Naive B cell (primary cell): ENCODE measurements around the gene SP5. TPM values are rescaled to one million over a fixed set of nuclear protein-coding genes. Genes with fewer than 3 reads are reported as not detected.
"Not testable (repeated sequence)": the region's sequence is repeated elsewhere in the genome, so short reads cannot be mapped to it uniquely, and the experiment has no call there.

Experiments
- ATAC-seq, 2 donors: fragments of 150-1000 bp; cut with Tn5 transposase; 2 replicates each; pipeline ENCODE4 v1.10.0; 2021; ENCODE audit warnings: low read depth in 2 of 2, mild to moderate bottlenecking in 2 of 2, moderate library complexity in 2 of 2
- DNase-seq: peaks from one replicate; pipeline ENCODE4 v3.0.0; 2022
- H3K27ac Mint-ChIP-seq, 6 donors: one replicate each; pipeline ENCODE4 v1.8.0; 2020 to 2022; ENCODE audit warnings: mild to moderate bottlenecking in 6 of 6, mixed read lengths in 6 of 6, moderate library complexity in 5 of 6, inconsistent platforms in 2 of 6
- H3K27me3 Mint-ChIP-seq, 3 donors: one replicate each; pipeline ENCODE4 v1.8.0; 2021 to 2022; ENCODE audit warnings: mixed read lengths in 3 of 3, mild to moderate bottlenecking in 1 of 3
- H3K36me3 Mint-ChIP-seq, 2 donors: one replicate each; pipeline ENCODE4 v1.8.0; 2020 to 2022; ENCODE audit warnings: mixed read lengths in 2 of 2, inconsistent platforms in 1 of 2, mild to moderate bottlenecking in 1 of 2
- H3K4me1 Mint-ChIP-seq, 3 donors: one replicate each; pipeline ENCODE4 v1.8.0; 2020 to 2022; ENCODE audit warnings: mixed read lengths in 3 of 3, inconsistent platforms in 1 of 3, mild to moderate bottlenecking in 1 of 3, moderate library complexity in 1 of 3
- H3K4me3 Mint-ChIP-seq, 8 donors: one replicate each; pipeline ENCODE4 v1.8.0; 2020 to 2022; ENCODE audit warnings: mild to moderate bottlenecking in 8 of 8, mixed read lengths in 8 of 8, moderate library complexity in 8 of 8, inconsistent platforms in 2 of 8
- H3K9me3 Mint-ChIP-seq, 7 donors: one replicate each; pipeline ENCODE4 v1.8.0; 2020 to 2022; ENCODE audit warnings: mixed read lengths in 7 of 7, mild to moderate bottlenecking in 5 of 7, inconsistent platforms in 2 of 7, moderate library complexity in 1 of 7
- polyA plus RNA-seq, 6 donors: library from polyadenylated mRNA; unstranded; fragments of 300-500 nt; fragmentation: Illumina TruSeq; gene quantifications; one replicate each; pipeline ENCODE4 v1.2.3, GENCODE V29; 2021; ENCODE audit warnings: low read depth in 6 of 6

The SP5 gene
- polyA plus RNA-seq, 6 donors from 2014 or later = not detected

DNA sequence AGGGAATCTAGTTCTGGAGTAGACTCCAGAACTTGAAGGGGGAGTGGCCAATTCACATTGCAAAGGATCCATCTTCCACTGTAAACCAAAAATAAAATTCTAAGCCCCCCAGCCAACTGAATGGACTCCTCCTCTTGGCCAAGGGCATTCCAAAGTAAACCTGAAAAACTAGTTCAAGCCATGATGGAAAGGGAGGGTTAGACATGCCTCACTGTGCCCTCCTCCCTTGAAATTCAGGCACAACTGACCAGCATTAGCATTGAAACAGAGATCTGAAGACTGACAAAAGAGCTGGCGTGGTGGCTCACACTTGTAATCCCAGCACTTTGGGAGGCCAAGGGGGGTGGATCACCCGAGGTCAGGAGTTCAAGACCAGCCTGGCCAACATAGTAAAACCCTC, 19.5 kb downstream of the SP5 start:
- not testable (repeated sequence) for H3K4me3 Mint-ChIP-seq, DNase-seq, ATAC-seq, H3K36me3 Mint-ChIP-seq, H3K27ac Mint-ChIP-seq, H3K4me1 Mint-ChIP-seq
- Mint-ChIP-seq H3K27me3 (peaks cover 24 to 37% (median 34%) of the 10 kb centered on the region in 3 donors), H3K9me3 (peaks cover 0 to 19% (median 3%) of the 10 kb centered on the region in 7 donors)

- Mint-ChIP-seq H3K9me3 (peaks cover 0 to 12% (median 3%) of the 10 kb centered on the region in 7 donors), H3K4me1 (no peaks in the 10 kb centered on the region), H3K36me3 (no peaks in the 10 kb centered on the region), H3K27ac (no peak overlapping the region), H3K4me3 (no peak overlapping the region), H3K27me3 (peaks cover 21 to 30% (median 26%) of the 10 kb centered on the region in 3 donors)
- DNase-seq (no peak), ATAC-seq (no peak)
These were observed 21.5 kb downstream of the SP5 start for GRCh38 chr2:170736628-170737027.

DNA sequence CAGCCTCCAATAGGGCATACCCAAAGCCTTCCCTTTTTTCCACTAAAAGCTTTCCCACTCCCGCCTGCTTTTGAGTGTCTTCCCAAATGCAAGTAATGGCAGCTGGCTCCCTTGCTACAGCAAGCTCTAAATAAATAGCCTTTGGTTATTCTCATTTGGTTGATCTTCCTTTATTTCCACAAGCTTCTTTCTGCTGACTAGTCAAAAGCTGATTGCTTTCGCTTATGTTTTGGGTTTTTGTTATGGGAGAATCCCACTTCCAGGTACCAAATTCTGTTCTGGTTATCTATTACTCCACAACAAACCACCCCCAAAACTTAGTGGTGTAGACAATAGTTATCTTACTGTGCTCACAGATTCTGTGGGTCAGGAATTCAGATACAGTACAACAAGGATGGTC, 22.3 kb downstream of the SP5 start:
- Mint-ChIP-seq H3K4me1 (no peaks in the 10 kb centered on the region), H3K9me3 (peaks cover 0 to 12% (median 3%) of the 10 kb centered on the region in 7 donors), H3K27me3 (peaks cover 21 to 29% (median 26%) of the 10 kb centered on the region in 3 donors), H3K36me3 (no peaks in the 10 kb centered on the region), H3K27ac (no peak overlapping the region), H3K4me3 (no peak overlapping the region)
- no peak for ATAC-seq
- no peak for DNase-seq

DNA sequence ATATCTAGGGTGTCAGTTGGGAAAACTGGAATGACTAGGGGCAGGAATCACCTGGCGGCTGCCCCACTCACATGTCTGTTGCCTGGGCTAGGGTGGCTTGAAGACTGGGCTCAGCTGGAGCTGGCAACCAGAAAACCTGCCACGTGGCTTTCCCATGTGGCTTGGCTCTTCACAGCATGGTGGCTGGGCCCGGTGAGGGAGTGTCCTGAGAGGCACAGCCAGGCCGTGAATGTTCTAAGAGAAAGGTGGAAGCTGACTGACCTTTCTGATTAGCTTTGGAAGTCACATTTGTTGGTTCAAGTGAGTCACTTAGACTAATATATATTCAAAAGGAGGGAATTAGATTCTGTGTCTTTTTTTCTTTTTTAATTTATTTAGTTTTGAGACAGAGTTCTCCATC, 22.7 kb downstream of the SP5 start:
- Mint-ChIP-seq H3K27me3 (peaks cover 21 to 27% (median 26%) of the 10 kb centered on the region in 3 donors), H3K27ac (no peak overlapping the region), H3K4me3 (no peak overlapping the region), H3K36me3 (no peaks in the 10 kb centered on the region), H3K9me3 (peaks cover 0 to 12% (median 3%) of the 10 kb centered on the region in 7 donors), H3K4me1 (no peaks in the 10 kb centered on the region)
- no peak for ATAC-seq
- DNase-seq = no peak

DNA sequence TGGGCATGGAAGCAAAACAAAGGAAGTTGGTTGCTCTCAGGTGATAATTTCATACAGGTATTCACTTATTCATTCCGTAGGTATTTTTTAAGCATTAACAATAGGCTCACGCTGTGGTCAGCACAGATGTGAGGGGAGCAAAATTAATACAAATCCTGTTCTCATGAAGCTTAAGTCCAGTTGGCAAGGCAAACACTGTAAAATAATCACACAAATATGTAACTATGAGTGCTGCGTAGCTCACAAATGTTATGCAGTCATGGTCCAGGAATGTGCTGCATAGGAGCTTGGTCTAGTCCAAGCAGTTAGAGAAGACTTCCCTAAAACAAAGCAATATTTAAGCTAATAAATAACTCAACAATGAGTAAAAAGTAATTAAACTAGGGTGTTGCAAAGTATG, 23.9 kb downstream of the SP5 start:
- Mint-ChIP-seq H3K27ac (no peak overlapping the region), H3K27me3 (peaks cover 17 to 26% (median 24%) of the 10 kb centered on the region in 3 donors), H3K4me1 (no peaks in the 10 kb centered on the region), H3K9me3 (peaks cover 0 to 12% (median 3%) of the 10 kb centered on the region in 7 donors), H3K4me3 (no peak overlapping the region), H3K36me3 (no peaks in the 10 kb centered on the region)
- DNase-seq (no peak), ATAC-seq (no peak)

DNA sequence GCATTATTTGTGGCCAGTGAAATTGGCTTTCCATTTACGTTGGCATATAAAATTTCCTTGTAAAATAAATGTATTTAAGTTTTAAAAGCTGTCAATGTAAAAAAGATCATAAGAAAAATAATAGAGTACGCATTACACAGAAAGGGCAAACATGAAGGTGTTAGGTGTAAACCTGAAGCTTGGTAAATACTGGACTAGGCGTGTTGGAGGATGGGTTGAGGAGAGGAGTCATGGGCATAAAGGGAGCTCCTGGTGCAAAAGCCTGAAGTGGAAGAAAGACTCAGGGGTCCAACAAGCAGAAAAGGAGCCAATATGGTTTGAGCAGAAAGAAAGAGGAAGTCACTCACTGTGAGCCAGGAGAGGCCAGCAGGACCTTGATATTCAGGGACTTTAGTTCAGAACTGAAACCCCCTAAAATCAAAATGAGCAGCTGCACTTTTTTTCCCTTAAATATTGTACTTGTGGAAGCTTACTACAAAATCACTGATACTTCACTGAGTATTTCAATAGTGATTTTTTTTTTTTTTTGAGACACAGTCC, 24.4 kb downstream of the SP5 start:
- DNase-seq (no peak), ATAC-seq (no peak)
- Mint-ChIP-seq H3K27me3 (peaks cover 22 to 31% (median 22%) of the 10 kb centered on the region in 3 donors), H3K4me3 (no peak overlapping the region), H3K4me1 (no peaks in the 10 kb centered on the region), H3K27ac (no peak overlapping the region), H3K36me3 (no peaks in the 10 kb centered on the region), H3K9me3 (peaks cover 0 to 12% (median 3%) of the 10 kb centered on the region in 7 donors)

DNA sequence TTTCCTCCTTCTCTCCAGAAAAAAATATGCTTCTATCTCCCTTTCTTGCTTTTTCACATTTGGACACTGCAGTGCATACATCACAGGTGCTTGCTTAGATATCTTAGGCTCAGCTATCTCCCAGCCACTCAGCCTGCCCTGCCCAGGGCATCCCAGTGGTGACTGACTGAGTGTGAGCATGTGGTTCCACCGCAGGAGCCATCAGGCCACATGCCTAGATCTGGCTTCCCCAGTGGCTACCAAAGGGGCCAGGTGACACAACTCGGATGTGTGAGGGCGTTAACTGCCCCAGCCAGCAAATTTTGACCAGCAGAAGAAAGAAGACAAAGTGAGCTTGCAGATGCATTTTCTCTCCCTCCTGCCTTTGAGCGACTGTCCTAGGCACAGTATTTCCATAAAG, 25.5 kb downstream of the SP5 start:
- H3K27me3 Mint-ChIP-seq = peaks cover 23 to 36% (median 32%) of the 10 kb centered on the region in 3 donors
- ATAC-seq = no peak

DNA sequence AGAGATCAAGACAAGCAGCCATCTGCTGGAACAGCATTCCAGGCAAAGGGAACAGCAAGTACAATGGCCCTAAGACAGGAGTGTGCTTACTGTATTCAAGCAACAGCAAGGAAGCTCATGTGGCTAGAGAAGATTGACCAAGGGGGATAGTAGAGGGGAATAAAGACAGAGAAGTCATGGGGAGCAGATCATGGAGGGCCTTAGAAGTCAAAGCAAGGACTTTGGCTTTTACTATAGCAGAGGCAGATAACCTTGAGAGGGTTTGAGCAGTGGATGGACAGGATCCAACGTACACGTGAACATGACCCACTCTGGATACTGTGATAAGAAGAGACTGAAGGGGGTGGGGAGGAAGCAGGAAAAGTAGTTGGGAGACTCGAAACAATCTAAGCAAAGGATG, 26.9 kb downstream of the SP5 start:
- Mint-ChIP-seq H3K36me3 (no peaks in the 10 kb centered on the region), H3K27me3 (peaks cover 20 to 36% (median 32%) of the 10 kb centered on the region in 3 donors), H3K4me3 (no peak overlapping the region), H3K9me3 (peaks cover 0 to 9% (median 1%) of the 10 kb centered on the region in 7 donors), H3K4me1 (no peaks in the 10 kb centered on the region), H3K27ac (no peak overlapping the region)
- no peak for DNase-seq
- ATAC-seq = no peak

More for the DNA sequence above, 25.5 kb downstream of the SP5 start:
- H3K36me3 Mint-ChIP-seq = no peaks in the 10 kb centered on the region
- peaks cover 0 to 12% (median 3%) of the 10 kb centered on the region in 7 donors for H3K9me3 Mint-ChIP-seq
- H3K4me3 Mint-ChIP-seq = no peak overlapping the region
- H3K4me1 Mint-ChIP-seq = no peaks in the 10 kb centered on the region
- no peak for DNase-seq
- H3K27ac Mint-ChIP-seq = no peak overlapping the region

DNA sequence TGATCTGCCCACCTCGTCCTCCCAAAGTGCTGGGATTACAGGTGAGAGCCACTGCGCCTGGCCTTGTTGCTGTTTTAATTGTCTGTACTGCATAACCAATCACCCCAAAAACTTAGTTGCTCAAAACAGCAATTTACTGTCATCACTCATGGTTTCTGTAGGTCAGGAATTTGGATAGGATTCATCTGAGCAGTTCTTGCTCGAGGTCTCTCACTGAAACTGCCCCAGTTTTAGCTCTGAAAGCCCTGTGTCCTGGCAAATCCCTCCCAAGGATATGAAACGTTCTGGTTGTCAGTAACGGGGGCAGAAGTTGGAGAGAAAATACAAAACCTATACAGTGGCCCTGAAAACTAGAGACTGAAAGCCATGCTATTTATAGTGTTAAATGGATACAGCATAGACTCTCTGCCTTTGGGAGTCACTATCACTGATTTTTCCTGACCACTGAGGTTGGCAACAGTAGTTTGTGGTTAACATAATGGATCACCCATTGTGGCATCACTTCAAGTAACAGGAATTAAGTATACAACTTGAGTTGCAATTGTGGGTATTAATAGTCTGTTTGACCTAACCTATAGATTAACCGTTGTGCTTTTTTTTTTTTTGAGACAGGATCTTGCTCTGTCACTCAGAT, 27.9 kb downstream of the SP5 start:
- no peak overlapping the region for H3K27ac Mint-ChIP-seq

DNA sequence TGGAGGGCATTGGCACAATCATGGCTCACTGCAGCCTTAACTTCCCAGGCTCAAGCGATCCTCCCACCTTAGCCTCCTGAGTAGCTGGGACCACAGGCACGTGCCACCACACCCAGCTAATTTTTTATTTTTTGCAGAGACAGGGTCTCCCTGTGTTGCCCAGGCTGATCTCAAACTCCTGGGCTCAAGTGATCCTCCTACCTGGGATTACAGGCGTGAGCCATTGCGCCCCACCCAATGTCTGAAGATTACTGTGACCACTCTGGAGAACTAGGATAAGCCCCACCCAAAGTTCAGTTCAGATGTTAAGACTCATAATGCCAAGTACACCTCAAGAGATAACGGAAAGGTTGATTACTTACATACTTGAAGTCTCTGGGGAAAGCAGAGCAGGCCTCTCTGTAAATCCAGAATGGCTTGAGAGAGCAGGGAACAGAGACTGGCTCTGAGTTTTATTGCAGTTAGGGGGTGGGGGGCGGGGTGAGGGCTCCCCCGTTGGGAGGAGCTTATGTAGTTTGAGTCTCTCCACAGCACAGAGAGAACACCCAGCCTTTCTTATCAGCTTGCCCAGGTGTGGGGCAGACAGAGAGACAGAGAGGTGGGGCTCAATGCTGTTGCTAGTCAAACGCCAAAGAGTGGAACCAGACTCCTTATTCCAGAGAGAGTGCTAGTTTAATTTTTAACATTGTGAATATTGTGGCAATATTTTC, 28.5 kb downstream of the SP5 start:
- peaks cover 0 to 2% (median 0%) of the 10 kb centered on the region in 7 donors for H3K9me3 Mint-ChIP-seq
- no peak for ATAC-seq
- no peak overlapping the region for H3K4me3 Mint-ChIP-seq
- H3K27me3 Mint-ChIP-seq = peaks cover 22 to 43% (median 37%) of the 10 kb centered on the region in 3 donors
- DNase-seq = no peak
- H3K4me1 Mint-ChIP-seq = no peaks in the 10 kb centered on the region
- no peaks in the 10 kb centered on the region for H3K36me3 Mint-ChIP-seq
- H3K27ac Mint-ChIP-seq = no peak overlapping the region

More for the DNA sequence above, 27.9 kb downstream of the SP5 start:
- H3K27me3 Mint-ChIP-seq = peaks cover 22 to 39% (median 37%) of the 10 kb centered on the region in 3 donors
- DNase-seq = no peak
- H3K36me3 Mint-ChIP-seq = no peaks in the 10 kb centered on the region
- H3K4me3 Mint-ChIP-seq = no peak overlapping the region
- H3K9me3 Mint-ChIP-seq = peaks cover 0 to 5% (median 0%) of the 10 kb centered on the region in 7 donors
- no peaks in the 10 kb centered on the region for H3K4me1 Mint-ChIP-seq
- ATAC-seq = no peak

- DNase-seq (no peak), ATAC-seq (no peak)
- H3K4me1 Mint-ChIP-seq = no peaks in the 10 kb centered on the region
- H3K27me3 Mint-ChIP-seq = peaks cover 18 to 47% (median 39%) of the 10 kb centered on the region in 3 donors
- no peak overlapping the region for H3K4me3 Mint-ChIP-seq
- H3K36me3 Mint-ChIP-seq = no peaks in the 10 kb centered on the region
- peaks cover 0 to 1% (median 0%) of the 10 kb centered on the region in 7 donors for H3K9me3 Mint-ChIP-seq
- no peak overlapping the region for H3K27ac Mint-ChIP-seq
These were observed 29.3 kb downstream of the SP5 start for GRCh38 chr2:170744248-170745002.

GRCh38 chr2:170745305-170745704, 30.2 kb downstream of the SP5 start:
- DNase-seq = no peak
- no peak overlapping the region for H3K27ac Mint-ChIP-seq
- H3K27me3 Mint-ChIP-seq = peaks cover 21 to 52% (median 43%) of the 10 kb centered on the region in 3 donors
- no peaks in the 10 kb centered on the region for H3K36me3 Mint-ChIP-seq
- peaks cover 0 to 1% (median 0%) of the 10 kb centered on the region in 7 donors for H3K9me3 Mint-ChIP-seq
- no peak overlapping the region for H3K4me3 Mint-ChIP-seq
- no peaks in the 10 kb centered on the region for H3K4me1 Mint-ChIP-seq
- no peak for ATAC-seq

- DNase-seq = no peak
- no peaks in the 10 kb centered on the region for H3K36me3 Mint-ChIP-seq
- H3K9me3 Mint-ChIP-seq = peaks cover 0 to 1% (median 0%) of the 10 kb centered on the region in 7 donors
- H3K4me3 Mint-ChIP-seq = no peak overlapping the region
- H3K27ac Mint-ChIP-seq = no peak overlapping the region
- no peak for ATAC-seq
- no peaks in the 10 kb centered on the region for H3K4me1 Mint-ChIP-seq
- peaks cover 26 to 69% (median 58%) of the 10 kb centered on the region in 3 donors for H3K27me3 Mint-ChIP-seq
These were observed 32.8 kb downstream of the SP5 start for GRCh38 chr2:170747921-170748320.
